H9 (cell line): ENCODE results near the gene CETP. TPM values are rescaled to one million over a fixed set of nuclear protein-coding genes. Genes with fewer than 3 reads are reported as not detected.

ENCODE experiments used
- DNase-seq: peaks from one replicate; pipeline ENCODE4 v3.0.0-alpha.2; 2017
- H2AFZ ChIP-seq: one replicate; pipeline ENCODE4 v1.6.1; 2013; ENCODE audit warnings: mild to moderate bottlenecking, low read length, control low read depth, moderate library complexity
- H2AK5ac ChIP-seq: 2 replicates; pipeline ENCODE4 v1.6.1; 2013; ENCODE audit warnings: low read length, control low read depth, mixed read lengths; ENCODE audit not compliant: insufficient read length
- H2BK120ac ChIP-seq: one replicate; pipeline ENCODE4 v1.6.1; 2013; ENCODE audit warnings: low read depth, mild to moderate bottlenecking, low read length, control low read depth, inconsistent platforms; ENCODE audit not compliant: poor library complexity, severe bottlenecking
- H2BK12ac ChIP-seq: 2 replicates; pipeline ENCODE4 v1.6.1; 2013; ENCODE audit warnings: low read length, control low read depth, mixed read lengths, low read depth; ENCODE audit not compliant: insufficient read length
- H2BK15ac ChIP-seq: 2 replicates; pipeline ENCODE4 v1.6.1; 2013; ENCODE audit warnings: low read depth, low read length, control low read depth
- H2BK20ac ChIP-seq: one replicate; pipeline ENCODE4 v1.6.1; 2013; ENCODE audit warnings: low read depth, mild to moderate bottlenecking, low read length, control low read depth, inconsistent platforms; ENCODE audit not compliant: poor library complexity, severe bottlenecking
- H2BK5ac ChIP-seq: 2 replicates; pipeline ENCODE4 v1.6.1; 2013; ENCODE audit warnings: low read length, control low read depth, mixed read lengths; ENCODE audit not compliant: insufficient read length
- H3K14ac ChIP-seq: 2 replicates; pipeline ENCODE4 v1.6.1; 2013; ENCODE audit warnings: low read length, control low read depth; ENCODE audit not compliant: insufficient read depth
- H3K18ac ChIP-seq: 2 replicates; pipeline ENCODE4 v1.6.1; 2013; ENCODE audit warnings: low read depth, mild to moderate bottlenecking, mixed read lengths, low read length, control low read depth; ENCODE audit not compliant: insufficient read length
- H3K23ac ChIP-seq: 2 replicates; pipeline ENCODE4 v1.6.1; 2013; ENCODE audit warnings: low read length, control low read depth, mixed read lengths, low read depth; ENCODE audit not compliant: insufficient read length
- H3K23me2 ChIP-seq: 2 replicates; pipeline ENCODE4 v1.6.1; 2013; ENCODE audit warnings: low read depth, mild to moderate bottlenecking, mixed read lengths, low read length, control low read depth; ENCODE audit not compliant: insufficient read length, poor library complexity, severe bottlenecking
- H3K27ac ChIP-seq: 2 replicates; pipeline ENCODE4 v1.5.1; 2013; ENCODE audit warnings: low read length, control low read depth, mixed read lengths, low read depth; ENCODE audit not compliant: insufficient read length
- H3K27me3 ChIP-seq: 2 replicates; pipeline ENCODE4 v1.6.1; 2013; ENCODE audit warnings: low read length, control low read depth, inconsistent platforms; ENCODE audit not compliant: insufficient read depth
- H3K4ac ChIP-seq: 2 replicates; pipeline ENCODE4 v1.6.1; 2013; ENCODE audit warnings: low read depth, mild to moderate bottlenecking, control low read depth, inconsistent platforms, low read length, moderate library complexity
- H3K4me1 ChIP-seq: 2 replicates; pipeline ENCODE4 v1.6.1; 2013; ENCODE audit warnings: low read length, control low read depth, inconsistent platforms; ENCODE audit not compliant: insufficient read depth
- H3K4me2 ChIP-seq: 2 replicates; pipeline ENCODE4 v1.6.1; 2013; ENCODE audit warnings: low read length, control low read depth, mixed read lengths; ENCODE audit not compliant: insufficient read length, insufficient read depth
- H3K56ac ChIP-seq: 2 replicates; pipeline ENCODE4 v1.6.1; 2013; ENCODE audit warnings: low read depth, mild to moderate bottlenecking, mixed read lengths, low read length, control low read depth; ENCODE audit not compliant: insufficient read length
- H3K79me1 ChIP-seq: 2 replicates; pipeline ENCODE4 v1.6.1; 2013; ENCODE audit warnings: low read depth, mild to moderate bottlenecking, moderate library complexity, low read length, control low read depth, inconsistent platforms; ENCODE audit not compliant: insufficient read depth, poor library complexity, severe bottlenecking
- H3K79me2 ChIP-seq: 2 replicates; pipeline ENCODE4 v1.6.1; 2013; ENCODE audit warnings: low read length, control low read depth, inconsistent platforms; ENCODE audit not compliant: insufficient read depth
- H3K9ac ChIP-seq: 2 replicates; pipeline ENCODE4 v1.6.1; 2013; ENCODE audit warnings: low read length, control low read depth, mixed read lengths; ENCODE audit not compliant: insufficient read length; ENCODE audit errors: extremely low read depth
- H3K9me3 ChIP-seq: one replicate; pipeline ENCODE4 v1.6.1; 2013; ENCODE audit warnings: low read depth, low read length, inconsistent platforms; ENCODE audit not compliant: control insufficient read depth
- H3T11ph ChIP-seq: one replicate; pipeline ENCODE4 v1.6.1; 2013; ENCODE audit warnings: mild to moderate bottlenecking, low read length, control low read depth, inconsistent platforms
- H4K20me1 ChIP-seq: one replicate; pipeline ENCODE4 v1.6.1; 2013; ENCODE audit not compliant: control insufficient read depth, insufficient read length, insufficient read depth
- H4K5ac ChIP-seq: 2 replicates; pipeline ENCODE4 v1.6.1; 2013; ENCODE audit warnings: low read depth, mild to moderate bottlenecking, mixed read lengths, low read length, control low read depth; ENCODE audit not compliant: insufficient read length
- H4K8ac ChIP-seq: replicated peaks from 2 replicates; pipeline ENCODE4 v1.6.1; 2013; ENCODE audit warnings: low read length, control low read depth, mixed read lengths, low read depth; ENCODE audit not compliant: insufficient read length
- H4K91ac ChIP-seq: 2 replicates; pipeline ENCODE4 v1.6.1; 2013; ENCODE audit warnings: low read depth, mild to moderate bottlenecking, moderate library complexity, mixed read lengths, low read length, control low read depth; ENCODE audit not compliant: insufficient read length
- H3K27ac Mint-ChIP-seq, 3 experiments: 2 replicates in 2 of 3; 3 replicates in 1 of 3; pipeline ENCODE4 v1.8.0; 2020 to 2021; ENCODE audit warnings: mixed read lengths in 3 of 3, mild to moderate bottlenecking in 1 of 3, moderate library complexity in 1 of 3
- H3K27me3 Mint-ChIP-seq: 2 replicates; pipeline ENCODE4 v1.8.0; 2021; ENCODE audit warnings: low read depth, mild to moderate bottlenecking, moderate library complexity, mixed read lengths
- H3K36me3 Mint-ChIP-seq, 3 experiments: 2 replicates in 2 of 3; 3 replicates in 1 of 3; pipeline ENCODE4 v1.8.0; 2020 to 2021; ENCODE audit warnings: low read depth in 3 of 3, mixed read lengths in 3 of 3; ENCODE audit not compliant: insufficient read depth in 1 of 3
- H3K4me1 Mint-ChIP-seq, 2 experiments: 2 replicates each; pipeline ENCODE4 v1.8.0; 2020; ENCODE audit warnings: mixed read lengths in 2 of 2
- H3K4me3 Mint-ChIP-seq, 2 experiments: 2 replicates in 1 of 2; 3 replicates in 1 of 2; pipeline ENCODE4 v1.8.0; 2020 to 2021; ENCODE audit warnings: mild to moderate bottlenecking in 2 of 2, mixed read lengths in 2 of 2, moderate library complexity in 1 of 2
- H3K9me3 Mint-ChIP-seq, 2 experiments: 2 replicates in 1 of 2; 3 replicates in 1 of 2; pipeline ENCODE4 v1.8.0; 2020; ENCODE audit warnings: mild to moderate bottlenecking in 2 of 2, mixed read lengths in 2 of 2, moderate library complexity in 1 of 2
- WGBS: extraction: QIAGEN DNeasy Blood & Tissue Kit; methylation state at CpG from one replicate; pipeline ENCODE4 v1.1.7; 2013; ENCODE audit warnings: missing lambda C conversion rate, low lambda C conversion rate, mixed read lengths; ENCODE audit not compliant: insufficient read length; ENCODE audit errors: extremely low coverage; 5-methylcytosine and 5-hydroxymethylcytosine counted together
- total RNA-seq: library from RNA; stranded (reverse); gene quantifications from 2 replicates; pipeline ENCODE4 v1.2.1, GENCODE V29; 2021
- TF ChIP-seq, protein P1 (sequence below): fragments of 200-600 bp; sonication (generic); conservative IDR thresholded peaks from 3 replicates; pipeline ENCODE4 v1.8.0; 2021; ENCODE audit warnings: antibody characterized with exemption, mild to moderate bottlenecking

Gene CETP
- total RNA-seq, 1 experiment from 2014 or later: not detected

DNA sequence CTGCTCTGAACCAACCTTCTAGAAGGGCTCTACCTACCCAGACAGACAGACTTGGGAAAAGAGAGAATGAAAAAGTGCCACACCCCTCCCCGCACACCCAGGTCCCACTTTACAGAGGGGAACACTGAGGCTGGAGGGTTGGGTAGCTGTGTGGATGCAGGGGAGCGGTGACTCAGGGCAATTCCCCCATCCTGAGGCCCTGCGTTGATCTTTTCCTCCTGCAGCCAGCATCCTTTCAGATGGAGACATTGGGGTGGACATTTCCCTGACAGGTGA lies 10.0 kb downstream of the CETP start:
- Histone ChIP-seq H2BK120ac (no peak overlapping the region), H3K4ac (no peak overlapping the region), H4K8ac (no peak overlapping the region), H3K4me1 (no peaks in the 10 kb centered on the region), H4K5ac (no peak overlapping the region), H3K23ac (no peak overlapping the region), H3K56ac (no peak overlapping the region), H3K14ac (no peak overlapping the region; the same call in 1 of the 2 replicates), H3K79me2 (no peaks in the 10 kb centered on the region), H2AFZ (no peak overlapping the region), H3K23me2 (no peaks in the 10 kb centered on the region), H3K27me3 (no peaks in the 10 kb centered on the region), H3K9me3 (no peaks in the 10 kb centered on the region), H4K91ac (no peak overlapping the region), H2BK15ac (no peak overlapping the region), H2BK5ac (no peak overlapping the region), H2AK5ac (no peak overlapping the region), H2BK20ac (no peak overlapping the region), H3K27ac (no peak overlapping the region), H3K18ac (no peak overlapping the region), H3K79me1 (no peaks in the 10 kb centered on the region), H4K20me1 (no peaks in the 10 kb centered on the region), H2BK12ac (no peak overlapping the region), H3K9ac (no peak overlapping the region), H3T11ph (no peak overlapping the region), H3K4me2 (no peak overlapping the region)
- H3K36me3 Mint-ChIP-seq: no peaks in the 10 kb centered on the region
- H3K4me3 Mint-ChIP-seq: no peak overlapping the region
- no CpG with 5 or more reads among the region's 3 CpGs for WGBS
- no peaks in the 10 kb centered on the region for H3K4me1 Mint-ChIP-seq
- H3K27me3 Mint-ChIP-seq: peaks cover 6% of the 10 kb centered on the region
- no peak overlapping the region for H3K27ac Mint-ChIP-seq
- TF ChIP-seq, protein P1, sequence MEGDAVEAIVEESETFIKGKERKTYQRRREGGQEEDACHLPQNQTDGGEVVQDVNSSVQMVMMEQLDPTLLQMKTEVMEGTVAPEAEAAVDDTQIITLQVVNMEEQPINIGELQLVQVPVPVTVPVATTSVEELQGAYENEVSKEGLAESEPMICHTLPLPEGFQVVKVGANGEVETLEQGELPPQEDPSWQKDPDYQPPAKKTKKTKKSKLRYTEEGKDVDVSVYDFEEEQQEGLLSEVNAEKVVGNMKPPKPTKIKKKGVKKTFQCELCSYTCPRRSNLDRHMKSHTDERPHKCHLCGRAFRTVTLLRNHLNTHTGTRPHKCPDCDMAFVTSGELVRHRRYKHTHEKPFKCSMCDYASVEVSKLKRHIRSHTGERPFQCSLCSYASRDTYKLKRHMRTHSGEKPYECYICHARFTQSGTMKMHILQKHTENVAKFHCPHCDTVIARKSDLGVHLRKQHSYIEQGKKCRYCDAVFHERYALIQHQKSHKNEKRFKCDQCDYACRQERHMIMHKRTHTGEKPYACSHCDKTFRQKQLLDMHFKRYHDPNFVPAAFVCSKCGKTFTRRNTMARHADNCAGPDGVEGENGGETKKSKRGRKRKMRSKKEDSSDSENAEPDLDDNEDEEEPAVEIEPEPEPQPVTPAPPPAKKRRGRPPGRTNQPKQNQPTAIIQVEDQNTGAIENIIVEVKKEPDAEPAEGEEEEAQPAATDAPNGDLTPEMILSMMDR: no peak
- H3K9me3 Mint-ChIP-seq: peaks cover 0 to 2% of the 10 kb centered on the region in 2 experiments; a peak in 2 of 5 replicates
- no peak for DNase-seq
